Smooth muscle cell (in vitro differentiated cells): ENCODE data around the gene CCDC141. TPM values are rescaled to one million over a fixed set of nuclear protein-coding genes. Genes with fewer than 3 reads are reported as not detected.

Source experiments
- DNase-seq: peaks from one replicate; lab custom pipeline; 2025; ENCODE audit not compliant: unreplicated experiment; lab: John Stamatoyannopoulos, UW
- H2AFZ ChIP-seq: fragments of 200-600 bp; sonication (generic); 2 replicates; pipeline ENCODE4 v1.6.0; 2016; ENCODE audit warnings: antibody characterized with exemption, low read depth, mild to moderate bottlenecking
- H3F3A ChIP-seq: fragments of 200-600 bp; sonication (generic); 2 replicates; pipeline ENCODE4 v1.6.0; 2017; ENCODE audit warnings: antibody characterized with exemption, low read depth
- H3K27ac ChIP-seq: fragments of 200-600 bp; sonication (generic); 2 replicates; pipeline ENCODE4 v1.5.1; 2016; ENCODE audit warnings: low read depth, mild to moderate bottlenecking
- H3K27me3 ChIP-seq: fragments of 200-600 bp; sonication (generic); 2 replicates; pipeline ENCODE4 v1.6.1; 2016; ENCODE audit warnings: low read depth, mild to moderate bottlenecking
- H3K36me3 ChIP-seq: fragments of 200-600 bp; sonication (generic); 2 replicates; pipeline ENCODE4 v1.5.1; 2016; ENCODE audit warnings: low read depth
- H3K4me1 ChIP-seq: fragments of 200-600 bp; sonication (generic); 2 replicates; pipeline ENCODE4 v1.5.1; 2016; ENCODE audit warnings: low read depth
- H3K4me2 ChIP-seq: fragments of 200-600 bp; sonication (generic); 2 replicates; pipeline ENCODE4 v1.6.0; 2016; ENCODE audit warnings: mild to moderate bottlenecking
- H3K4me3 ChIP-seq: fragments of 200-600 bp; sonication (generic); 2 replicates; pipeline ENCODE4 v1.5.1; 2016; ENCODE audit warnings: mild to moderate bottlenecking
- H3K79me2 ChIP-seq: fragments of 200-600 bp; sonication (generic); 2 replicates; pipeline ENCODE4 v1.6.0; 2016; ENCODE audit warnings: low read depth, mild to moderate bottlenecking
- H3K9ac ChIP-seq: fragments of 200-600 bp; sonication (generic); 2 replicates; pipeline ENCODE4 v1.6.0; 2016; ENCODE audit warnings: low read depth
- H3K9me3 ChIP-seq: fragments of 200-600 bp; sonication (generic); replicated peaks from 2 replicates; pipeline ENCODE4 v1.5.1; 2016; ENCODE audit warnings: low read depth
- H4K20me1 ChIP-seq: fragments of 200-600 bp; sonication (generic); 2 replicates; pipeline ENCODE4 v1.6.0; 2016; ENCODE audit warnings: low read depth
- whole genome bisulfite sequencing: methylation state at CpG from one replicate; pipeline ENCODE4 v1.1.7; 2016; ENCODE audit warnings: low lambda C conversion rate; 5-methylcytosine and 5-hydroxymethylcytosine counted together
- polyA plus RNA-seq: library from polyadenylated mRNA; unstranded; fragments of >200 nt; fragmentation: Nextera tagmentation; extraction: Ambion mirVana; gene quantifications from 2 replicates; pipeline ENCODE4 v1.2.1, GENCODE V29; 2016
- total RNA-seq: library from RNA; depleted of rRNA; stranded (reverse); fragments of >200 nt; gene quantifications from 2 replicates; pipeline ENCODE4 v1.2.3, GENCODE V29; 2014
- TF ChIP-seq, protein P1 (sequence below): fragments of 200-600 bp; sonication (generic); IDR thresholded peaks from 2 replicates; pipeline ENCODE4 v1.5.1; 2017; ENCODE audit warnings: borderline replicate concordance, mild to moderate bottlenecking, antibody characterized with exemption; ENCODE audit not compliant: insufficient read depth, poor library complexity, severe bottlenecking

The CCDC141 gene
- total and polyA plus RNA-seq, 2 experiments from 2014 or later: 0.03 to 0.76 TPM

- no peaks in the 10 kb centered on the region for H3K9me3 ChIP-seq
- peak overlapping the region; percentile 75 for H3K4me2 ChIP-seq
- H3K9ac ChIP-seq: no peak overlapping the region
- no peak overlapping the region for H3K4me3 ChIP-seq
- H4K20me1 ChIP-seq: no peaks in the 10 kb centered on the region
- peak overlapping the region; percentile 74 for H2AFZ ChIP-seq
- no peak for DNase-seq
- H3K4me1 ChIP-seq: no peaks in the 10 kb centered on the region
- WGBS: 49% methylated on average over 4 of the region's 4 CpGs
- no peaks in the 10 kb centered on the region for H3K79me2 ChIP-seq
- H3K27ac ChIP-seq: no peak overlapping the region
- no peaks in the 10 kb centered on the region for H3F3A ChIP-seq
- TF ChIP-seq, protein P1, sequence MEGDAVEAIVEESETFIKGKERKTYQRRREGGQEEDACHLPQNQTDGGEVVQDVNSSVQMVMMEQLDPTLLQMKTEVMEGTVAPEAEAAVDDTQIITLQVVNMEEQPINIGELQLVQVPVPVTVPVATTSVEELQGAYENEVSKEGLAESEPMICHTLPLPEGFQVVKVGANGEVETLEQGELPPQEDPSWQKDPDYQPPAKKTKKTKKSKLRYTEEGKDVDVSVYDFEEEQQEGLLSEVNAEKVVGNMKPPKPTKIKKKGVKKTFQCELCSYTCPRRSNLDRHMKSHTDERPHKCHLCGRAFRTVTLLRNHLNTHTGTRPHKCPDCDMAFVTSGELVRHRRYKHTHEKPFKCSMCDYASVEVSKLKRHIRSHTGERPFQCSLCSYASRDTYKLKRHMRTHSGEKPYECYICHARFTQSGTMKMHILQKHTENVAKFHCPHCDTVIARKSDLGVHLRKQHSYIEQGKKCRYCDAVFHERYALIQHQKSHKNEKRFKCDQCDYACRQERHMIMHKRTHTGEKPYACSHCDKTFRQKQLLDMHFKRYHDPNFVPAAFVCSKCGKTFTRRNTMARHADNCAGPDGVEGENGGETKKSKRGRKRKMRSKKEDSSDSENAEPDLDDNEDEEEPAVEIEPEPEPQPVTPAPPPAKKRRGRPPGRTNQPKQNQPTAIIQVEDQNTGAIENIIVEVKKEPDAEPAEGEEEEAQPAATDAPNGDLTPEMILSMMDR: no peak
- H3K36me3 ChIP-seq: no peaks in the 10 kb centered on the region
- peaks cover 3% of the 10 kb centered on the region for H3K27me3 ChIP-seq
Observed at GRCh38 chr2:178819992-178820391, 229.9 kb downstream of the CCDC141 start.

DNA sequence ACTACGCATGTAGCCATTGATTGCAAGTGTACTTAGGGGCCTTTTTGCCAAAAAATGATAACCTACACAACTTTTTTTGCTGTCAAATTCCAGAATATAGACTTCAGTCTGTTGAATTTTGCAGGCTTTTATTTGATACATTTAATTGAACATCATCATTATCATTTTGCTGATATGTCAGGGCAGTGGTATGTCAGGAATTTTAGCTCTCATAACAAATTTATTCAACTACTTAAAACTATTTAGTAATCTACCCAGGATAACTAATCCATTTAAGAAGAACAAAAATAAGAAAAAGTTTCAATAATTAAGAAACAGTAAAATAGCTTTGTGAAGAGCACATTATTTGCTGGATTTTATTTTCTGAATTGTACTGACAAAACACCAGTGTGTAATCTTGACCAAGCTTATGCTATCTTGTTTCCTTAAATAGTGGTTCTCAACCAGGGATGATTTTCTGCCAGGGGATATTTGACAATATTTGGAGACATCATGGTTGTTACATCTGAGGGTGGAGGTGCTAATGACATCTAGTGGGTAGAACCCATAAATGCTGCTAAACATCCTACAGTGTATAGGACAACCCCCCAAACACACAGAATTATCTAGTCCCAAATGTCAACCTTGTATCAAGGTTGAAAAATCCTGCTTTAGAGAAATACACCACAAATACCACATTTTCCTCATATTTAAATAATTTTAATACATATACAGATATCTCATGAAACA is 230.6 kb downstream of the CCDC141 start:
- no peak overlapping the region for H2AFZ ChIP-seq
- peaks cover 3% of the 10 kb centered on the region for H3K27me3 ChIP-seq
- no peak for DNase-seq
- no peaks in the 10 kb centered on the region for H3F3A ChIP-seq
- peak overlapping the region; percentile 75 for H3K4me2 ChIP-seq
- TF ChIP-seq, protein P1: no peak
- H3K79me2 ChIP-seq: no peaks in the 10 kb centered on the region
- H3K4me1 ChIP-seq: no peaks in the 10 kb centered on the region
- no peak overlapping the region for H3K4me3 ChIP-seq
- no peaks in the 10 kb centered on the region for H3K36me3 ChIP-seq
- H3K27ac ChIP-seq: peak overlapping the region; percentile 19
- no peaks in the 10 kb centered on the region for H4K20me1 ChIP-seq
- H3K9ac ChIP-seq: no peak overlapping the region
- H3K9me3 ChIP-seq: no peaks in the 10 kb centered on the region
- WGBS: 39% methylated on average over 1 of the region's 1 CpG

GRCh38 chr2:178811901-178812300 is 238.0 kb downstream of the CCDC141 start:
- H3K4me3 ChIP-seq: no peak overlapping the region
- no peak for DNase-seq
- H3K27me3 ChIP-seq: no peaks in the 10 kb centered on the region
- no peaks in the 10 kb centered on the region for H3K9me3 ChIP-seq
- H3K27ac ChIP-seq: no peak overlapping the region
- no peaks in the 10 kb centered on the region for H4K20me1 ChIP-seq
- H3K4me1 ChIP-seq: no peaks in the 10 kb centered on the region
- no peaks in the 10 kb centered on the region for H3F3A ChIP-seq
- no peaks in the 10 kb centered on the region for H3K36me3 ChIP-seq
- H3K9ac ChIP-seq: no peak overlapping the region
- no peaks in the 10 kb centered on the region for H3K79me2 ChIP-seq
- H2AFZ ChIP-seq: no peak overlapping the region
- no peak overlapping the region for H3K4me2 ChIP-seq
- WGBS: 91% methylated on average over 2 of the region's 2 CpGs
- TF ChIP-seq, protein P1: no peak

- Histone ChIP-seq H3K4me1 (no peaks in the 10 kb centered on the region), H2AFZ (no peak overlapping the region), H3K9ac (no peak overlapping the region), H3F3A (no peaks in the 10 kb centered on the region), H4K20me1 (no peaks in the 10 kb centered on the region), H3K36me3 (no peaks in the 10 kb centered on the region), H3K4me2 (no peak overlapping the region), H3K27ac (no peak overlapping the region), H3K4me3 (no peak overlapping the region), H3K79me2 (no peaks in the 10 kb centered on the region), H3K9me3 (no peaks in the 10 kb centered on the region), H3K27me3 (no peaks in the 10 kb centered on the region)
- DNase-seq: no peak
- 86% methylated on average over 2 of the region's 2 CpGs for WGBS
- TF ChIP-seq, protein P1: no peak
Observed at GRCh38 chr2:178811045-178811444, 238.9 kb downstream of the CCDC141 start.
